Measurements from ENCODE around the gene TNIK.

TNIK gene

GRCh38 chr3:171226794-171227193 is 233.4 kb downstream of the TNIK start:
- no peak for DNase-seq (ENCODE audit: low read depth)

GRCh38 chr3:171225708-171226107 is 234.5 kb downstream of the TNIK start:
- DNase-seq (ENCODE audit: low read depth): no peak

- no peak for DNase-seq (ENCODE audit: low read depth)
Measured at GRCh38 chr3:171225165-171225564, 235.0 kb downstream of the TNIK start.

- no peak for DNase-seq (ENCODE audit: low read depth)
Measured at GRCh38 chr3:171223396-171223795, 236.8 kb downstream of the TNIK start.

GRCh38 chr3:171222995-171223394 is 237.2 kb downstream of the TNIK start:
- DNase-seq (ENCODE audit: low read depth): no peak

GRCh38 chr3:171221597-171221996 is 238.6 kb downstream of the TNIK start:
- no peak for DNase-seq (ENCODE audit: low read depth)

- DNase-seq (ENCODE audit: low read depth): no peak
Measured at GRCh38 chr3:171221104-171221503, 239.1 kb downstream of the TNIK start.

GRCh38 chr3:171219258-171219657 is 240.9 kb downstream of the TNIK start:
- DNase-seq (ENCODE audit: low read depth): no peak

- DNase-seq (ENCODE audit: low read depth): no peak
Measured at GRCh38 chr3:171218069-171218468, 242.1 kb downstream of the TNIK start.

GRCh38 chr3:171213907-171214306 is 246.3 kb downstream of the TNIK start:
- DNase-seq (ENCODE audit: low read depth): no peak

GRCh38 chr3:171213178-171213577 is 247.0 kb downstream of the TNIK start:
- DNase-seq (ENCODE audit: low read depth): no peak

- DNase-seq (ENCODE audit: low read depth): no peak
Measured at GRCh38 chr3:171212648-171213047, 247.6 kb downstream of the TNIK start.

- no peak for DNase-seq (ENCODE audit: low read depth)
Measured at GRCh38 chr3:171206283-171206682, 253.9 kb downstream of the TNIK start.

- DNase-seq (ENCODE audit: low read depth): no peak
Measured at GRCh38 chr3:171204942-171205341, 255.3 kb downstream of the TNIK start.

GRCh38 chr3:171201825-171202224 is 258.4 kb downstream of the TNIK start:
- DNase-seq (ENCODE audit: low read depth): no peak

GRCh38 chr3:171200750-171201088 is 259.5 kb downstream of the TNIK start:
- DNase-seq (ENCODE audit: low read depth): no peak

- DNase-seq (ENCODE audit: low read depth): no peak
Measured at GRCh38 chr3:171200052-171200749, 260.0 kb downstream of the TNIK start.

- DNase-seq (ENCODE audit: low read depth): no peak
Measured at GRCh38 chr3:171199473-171199829, 260.8 kb downstream of the TNIK start.

GRCh38 chr3:171198781-171199472 is 261.3 kb downstream of the TNIK start:
- no peak for DNase-seq (ENCODE audit: low read depth)

- DNase-seq (ENCODE audit: low read depth): no peak
Measured at GRCh38 chr3:171195686-171196085, 264.5 kb downstream of the TNIK start.

GRCh38 chr3:171194965-171195364 is 265.2 kb downstream of the TNIK start:
- no peak for DNase-seq (ENCODE audit: low read depth)

- no peak for DNase-seq (ENCODE audit: low read depth)
Measured at GRCh38 chr3:171193693-171194092, 266.5 kb downstream of the TNIK start.

GRCh38 chr3:171192176-171192854 is 267.9 kb downstream of the TNIK start:
- no peak for DNase-seq (ENCODE audit: low read depth)

All from stimulated activated CD8-positive, alpha-beta memory T cell treated with anti-CD3 and anti-CD28 coated beads, Interleukin-12 subunit alpha, Interleukin-12 subunit beta, amount 100 ng/mL, for 1 hour (primary cell).